Skin epidermis (tissue), 12 donors: Measurements from ENCODE around the gene XRCC3.

ENCODE experiments used
- H3K27ac ChIP-seq, 21 experiments: fragments of 200-600 bp; sonication (generic) in 11 of 21; one replicate each; pipeline ENCODE4 v1.5.0; 2020; ENCODE audit warnings: mild to moderate bottlenecking in 3 of 21, inconsistent platforms in 2 of 21, moderate library complexity in 2 of 21
- H3K4me3 ChIP-seq, 7 experiments: fragments of 200-600 bp; sonication (generic) in 2 of 7; one replicate each; pipeline ENCODE4 v1.5.0; 2020; ENCODE audit warnings: inconsistent platforms in 2 of 7, mild to moderate bottlenecking in 2 of 7, moderate library complexity in 1 of 7

The XRCC3 gene

DNA sequence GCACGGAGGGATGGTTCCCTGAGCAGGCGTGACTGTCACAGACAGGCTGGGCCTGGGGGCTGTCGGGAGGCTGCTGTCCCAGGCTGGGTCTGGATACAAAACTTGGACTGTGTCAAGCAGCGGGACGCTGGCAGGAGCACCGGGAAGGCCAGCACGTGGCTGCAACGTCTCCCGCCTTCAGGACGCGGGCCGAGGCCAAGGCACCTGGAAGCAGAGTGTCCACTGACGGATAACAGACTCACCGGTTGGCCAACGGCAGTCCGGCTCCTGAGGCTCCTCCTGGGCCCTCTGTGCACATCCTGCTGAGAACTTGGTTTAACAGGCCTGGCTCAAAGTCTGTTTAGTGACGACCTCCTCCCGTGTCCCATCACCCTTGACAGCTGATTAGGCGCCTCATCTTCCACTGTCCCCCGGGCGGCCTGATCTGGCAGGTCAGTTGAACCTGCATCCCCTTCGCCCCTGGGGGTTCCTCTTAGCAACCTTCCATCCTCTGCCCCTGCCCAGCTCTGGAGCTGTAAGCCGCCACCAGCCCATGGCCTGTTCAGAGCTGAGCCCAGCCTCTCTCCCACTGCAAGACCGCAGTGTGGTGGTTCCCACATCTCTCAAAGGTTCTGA lies 2.5 kb downstream of the XRCC3 start:
- peak overlapping the region in 19 of 21 experiments; percentile 17 to 85 (median 73) for H3K27ac ChIP-seq

GRCh38 chr14:103711516-103712431 lies 3.5 kb downstream of the XRCC3 start:
- H3K27ac ChIP-seq: peak overlapping the region in 20 of 21 experiments; percentile 16 to 85 (median 73)

More for the DNA sequence above, 2.5 kb downstream of the XRCC3 start:
- H3K4me3 ChIP-seq: no peak overlapping the region

DNA sequence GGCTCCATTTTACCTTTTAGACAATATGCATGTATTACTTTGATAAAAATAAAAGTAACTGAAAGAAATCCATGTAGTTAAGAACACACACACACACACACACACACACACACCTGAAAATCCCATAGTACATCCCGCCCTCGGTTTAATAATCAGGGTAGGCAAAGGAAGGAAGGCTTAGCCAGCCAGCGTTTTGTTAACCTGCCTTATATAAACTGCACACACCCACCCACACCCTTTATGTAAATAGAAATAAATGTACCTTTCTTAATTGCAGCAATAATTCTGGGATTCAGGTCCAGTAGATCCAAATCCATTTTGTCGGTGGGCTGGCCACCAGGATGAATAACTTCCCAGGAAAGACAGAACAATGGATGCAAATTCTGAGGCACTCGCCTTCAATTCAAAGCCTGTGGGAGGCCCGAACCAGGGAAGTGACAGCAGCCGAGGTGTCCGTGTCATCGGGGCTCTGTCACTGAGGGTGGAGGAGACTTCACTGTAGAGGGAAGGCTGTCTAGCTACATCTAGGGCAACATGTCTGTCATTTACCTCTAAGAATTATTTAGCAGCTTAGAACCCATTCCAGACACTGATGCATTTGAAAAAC lies 4.4 kb downstream of the XRCC3 start:
- Histone ChIP-seq H3K27ac (peak overlapping the region in 15 of 21 experiments; percentile 16 to 85 (median 74)), H3K4me3 (no peak overlapping the region)

More at GRCh38 chr14:103711516-103712431, 3.5 kb downstream of the XRCC3 start:
- no peak overlapping the region for H3K4me3 ChIP-seq

- no peak overlapping the region for H3K4me3 ChIP-seq
- H3K27ac ChIP-seq: no peak overlapping the region
These were observed 5.4 kb downstream of the XRCC3 start for GRCh38 chr14:103709814-103710213.

GRCh38 chr14:103708750-103709187 lies 6.5 kb downstream of the XRCC3 start:
- peak overlapping the region in 2 of 21 experiments; percentile 9 to 37 for H3K27ac ChIP-seq
- H3K4me3 ChIP-seq: no peak overlapping the region

DNA sequence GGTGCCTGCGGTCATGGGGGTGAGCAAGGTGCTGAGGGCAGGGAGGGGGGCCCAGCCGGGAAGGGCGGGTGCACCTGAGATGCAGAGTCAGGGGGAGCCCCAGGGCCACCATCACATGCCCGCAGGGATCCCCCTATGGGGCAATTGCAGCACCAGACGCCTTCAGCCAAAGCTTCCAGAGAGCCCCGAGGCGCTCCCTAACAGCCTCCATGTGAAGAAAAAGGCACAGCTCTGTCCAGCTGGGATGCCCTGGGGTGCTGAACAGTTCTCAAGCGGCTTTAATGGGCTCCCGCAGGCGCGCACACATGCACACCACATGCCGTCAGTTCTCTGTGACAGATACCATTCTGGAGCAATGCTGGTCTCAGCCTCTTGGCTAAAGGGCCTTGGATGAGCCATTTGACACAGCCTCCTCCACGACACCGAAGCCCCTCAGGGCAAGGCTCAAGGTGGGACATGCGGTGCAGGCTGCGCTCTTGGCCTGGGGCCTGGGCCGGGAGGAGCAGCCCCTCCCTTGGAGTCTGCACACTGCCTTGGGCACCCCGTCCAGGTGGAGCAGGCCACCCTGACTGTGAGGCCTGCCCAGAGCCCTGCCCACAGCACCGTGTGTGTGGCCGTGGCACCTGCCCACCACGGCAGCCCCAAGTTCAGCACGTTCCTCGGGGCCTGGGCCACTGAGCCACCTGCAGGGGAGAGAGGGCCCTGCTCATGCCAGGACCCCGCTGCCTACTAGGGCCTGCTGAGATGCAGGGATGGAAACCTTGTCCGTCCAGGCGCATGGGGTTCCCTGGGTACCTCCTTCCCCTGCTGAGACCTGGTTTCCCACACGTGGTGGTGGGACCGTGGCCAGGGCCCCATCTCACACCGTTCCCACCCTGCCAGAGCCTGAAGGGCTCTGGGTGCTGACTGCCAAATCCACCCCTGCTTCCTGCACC lies 7.7 kb downstream of the XRCC3 start:
- Histone ChIP-seq H3K27ac (peak overlapping the region in 1 of 21 experiments; percentile 9), H3K4me3 (no peak overlapping the region)

DNA sequence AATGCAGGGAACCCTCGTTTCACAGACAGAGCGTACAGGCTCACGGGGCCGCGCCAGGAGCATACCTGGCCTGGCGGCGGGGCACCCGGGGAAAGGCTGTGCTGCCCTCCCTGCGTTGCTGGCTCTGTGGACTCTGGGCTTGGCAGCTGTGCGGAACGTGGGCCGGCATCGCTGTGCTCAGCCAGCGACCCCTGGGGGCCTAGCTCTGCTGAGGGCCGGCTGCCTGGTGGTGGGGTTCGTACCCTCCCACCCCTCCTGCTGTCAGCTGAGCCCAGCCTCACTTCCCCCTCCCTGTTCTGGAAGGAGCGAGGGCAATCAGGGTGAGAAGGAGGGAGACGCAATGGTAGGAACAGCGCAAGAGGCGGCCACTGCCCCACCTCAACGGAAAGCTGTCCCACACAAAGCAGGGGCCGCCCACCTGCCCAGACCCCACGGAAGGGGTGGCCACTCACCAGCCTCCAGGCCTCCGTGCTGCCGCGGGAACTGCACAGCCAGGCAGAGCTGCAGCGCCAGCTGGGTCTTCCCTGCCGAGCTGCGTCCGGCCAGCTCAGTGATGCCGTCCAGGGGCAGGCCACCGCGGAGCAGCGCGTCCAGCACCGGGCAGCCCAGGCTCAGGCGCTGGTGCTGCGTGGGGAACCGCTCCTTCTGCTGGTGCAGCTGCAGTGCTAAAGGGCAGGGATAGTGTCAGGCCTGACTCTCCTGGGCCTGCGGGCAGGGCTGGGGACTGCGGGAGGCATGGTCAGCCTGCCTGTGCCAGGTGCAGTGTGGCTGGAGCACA lies 8.5 kb downstream of the XRCC3 start:
- Histone ChIP-seq H3K4me3 (no peak overlapping the region), H3K27ac (peak overlapping the region in 1 of 21 experiments; percentile 72)

DNA sequence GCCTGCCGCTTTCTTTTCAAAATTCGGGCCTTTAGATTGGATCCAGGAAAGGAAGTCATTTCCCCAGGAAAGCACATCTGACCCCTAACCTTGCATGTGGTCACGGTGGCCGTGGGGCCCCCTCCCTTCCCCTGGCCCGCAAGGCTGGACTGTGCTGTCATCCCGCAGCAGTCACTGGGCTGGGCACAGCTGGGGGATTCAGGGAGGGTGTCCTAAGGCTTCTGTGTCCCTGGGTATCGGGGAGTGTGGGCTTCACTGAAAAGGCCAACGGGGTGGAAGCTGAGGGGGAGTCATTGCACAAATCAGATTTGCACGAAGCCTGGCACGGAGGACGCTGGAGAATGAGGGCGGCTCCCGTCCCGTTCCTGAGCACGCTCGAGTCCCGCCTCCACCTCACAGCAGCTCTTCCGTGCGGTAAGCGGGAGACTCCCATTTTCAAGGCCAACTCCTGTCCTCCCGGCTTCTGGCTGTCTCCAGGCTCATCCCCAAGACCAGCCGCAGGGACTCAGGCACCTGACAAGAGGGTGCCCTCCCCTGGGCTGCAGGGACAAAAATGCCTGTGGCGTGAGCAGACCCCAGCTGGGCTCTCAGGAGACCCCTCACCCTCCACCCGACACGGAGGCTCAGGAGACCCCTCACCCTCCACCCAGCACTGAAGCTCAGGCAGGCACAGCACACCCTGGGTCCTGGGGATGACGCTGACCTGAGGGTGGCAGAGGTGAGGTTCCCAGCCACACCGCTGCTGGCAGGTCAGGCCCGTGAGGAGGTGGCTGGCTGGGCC lies 9.6 kb downstream of the XRCC3 start:
- peak overlapping the region in 7 of 21 experiments; percentile 2 to 72 (median 29) for H3K27ac ChIP-seq
- no peak overlapping the region for H3K4me3 ChIP-seq

DNA sequence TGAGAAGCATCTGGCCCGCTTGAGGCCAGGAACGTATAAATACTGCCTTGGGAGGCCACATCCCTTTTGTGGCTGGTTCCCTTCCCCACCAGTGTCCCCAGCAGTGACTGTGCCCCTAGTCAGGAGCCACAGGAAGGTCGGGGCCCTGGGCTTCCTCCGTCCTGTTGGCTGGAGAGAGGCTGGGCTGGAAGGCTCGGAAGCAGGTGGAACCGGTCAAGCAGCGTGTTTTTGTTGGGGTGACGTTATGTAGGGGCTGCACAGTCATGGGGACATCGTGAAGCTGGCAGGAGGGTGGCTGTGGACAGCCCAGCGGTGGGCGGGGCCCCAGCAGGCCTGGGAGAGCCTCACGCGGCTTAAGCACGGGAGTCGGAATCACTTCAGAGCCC lies 10.1 kb downstream of the XRCC3 start:
- Histone ChIP-seq H3K4me3 (no peak overlapping the region), H3K27ac (peak overlapping the region in 8 of 21 experiments; percentile 2 to 74 (median 18))

- Histone ChIP-seq H3K27ac (peak overlapping the region in 7 of 21 experiments; percentile 6 to 74 (median 29)), H3K4me3 (no peak overlapping the region)
These were observed 10.5 kb downstream of the XRCC3 start for GRCh38 chr14:103704708-103705107.

- H3K4me3 ChIP-seq: no peak overlapping the region
- H3K27ac ChIP-seq: peak overlapping the region in 6 of 21 experiments; percentile 4 to 74 (median 32)
These were observed 11.5 kb downstream of the XRCC3 start for GRCh38 chr14:103703433-103704385.

DNA sequence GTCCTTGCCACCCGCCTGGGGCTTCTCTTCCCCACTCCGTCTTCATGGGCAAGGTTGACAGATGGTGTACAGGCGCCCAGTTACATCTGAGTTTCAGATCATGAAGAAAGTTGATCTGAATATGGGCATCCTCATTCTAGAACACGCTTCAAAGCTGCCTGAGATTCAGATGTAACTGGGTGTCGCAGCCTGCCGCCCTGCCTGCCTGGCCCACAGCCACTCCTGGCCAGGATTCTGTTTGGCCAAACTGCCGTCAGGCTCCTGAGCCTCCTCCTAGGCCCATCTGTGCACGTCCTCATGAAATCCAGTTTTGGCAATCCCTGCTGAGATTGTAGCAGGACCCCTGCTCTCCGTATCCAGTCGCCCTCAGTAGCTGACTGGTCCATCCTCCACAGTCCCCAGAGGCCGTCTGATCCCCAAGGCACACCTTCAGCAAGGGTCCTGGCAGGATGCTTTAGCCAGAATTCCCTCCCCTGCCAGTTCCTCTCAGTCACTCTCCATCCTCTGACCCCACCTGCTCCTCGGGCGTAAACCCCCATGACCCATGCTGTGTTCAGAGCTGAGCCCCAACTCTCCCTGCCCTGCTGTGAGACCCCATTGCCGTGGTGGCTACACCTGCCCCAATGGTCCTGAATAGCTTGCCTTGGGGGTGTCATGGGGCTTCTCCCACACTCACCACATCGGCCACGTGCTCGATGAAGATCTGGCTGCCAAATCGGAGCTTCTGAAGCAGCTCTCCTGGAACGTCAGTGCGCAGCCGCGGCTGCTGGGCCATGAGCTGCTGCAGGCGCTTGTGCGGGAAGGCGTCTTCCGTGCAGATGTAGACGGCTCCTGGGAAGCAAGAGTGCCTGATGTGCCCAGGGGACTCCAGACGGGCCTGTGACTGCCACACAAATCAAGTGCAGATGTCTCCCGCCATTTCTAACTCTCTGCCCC lies 12.5 kb downstream of the XRCC3 start:
- Histone ChIP-seq H3K27ac (peak overlapping the region in 3 of 21 experiments; percentile 4 to 72 (median 11)), H3K4me3 (no peak overlapping the region)

- H3K4me3 ChIP-seq: no peak overlapping the region
- H3K27ac ChIP-seq: no peak overlapping the region
These were observed 13.2 kb downstream of the XRCC3 start for GRCh38 chr14:103702095-103702494.

GRCh38 chr14:103700753-103701490 lies 14.3 kb downstream of the XRCC3 start:
- H3K4me3 ChIP-seq: no peak overlapping the region
- no peak overlapping the region for H3K27ac ChIP-seq
